SK-N-SH (cell line): ENCODE data around the gene PRKN. TPM values are rescaled to one million over a fixed set of nuclear protein-coding genes. Genes with fewer than 3 reads are reported as not detected.

Experiments
- CTCF ChIA-PET: fragments of 300-600, 350-600 bp; formaldehyde crosslinking; extraction: SDS; loops from one replicate; lab custom pipeline; 2021; lab: Yijun Ruan, JAX
- POLR2A ChIA-PET: fragments of 350-600 bp; sonication (Branson Sonifier 250); formaldehyde crosslinking; extraction: SDS; loops from one replicate; lab custom pipeline; 2020; ENCODE audit warnings: antibody characterized with exemption, inconsistent platforms; lab: Yijun Ruan, JAX
- DNase-seq: peaks from one replicate; pipeline ENCODE4 v3.0.0; 2012
- H2AFZ ChIP-seq: fragments of 200-600 bp; sonication (generic); 2 replicates; pipeline ENCODE4 v1.8.1; 2016; ENCODE audit warnings: antibody characterized with exemption, mild to moderate bottlenecking, low read depth
- H3F3A ChIP-seq: fragments of 200-600 bp; sonication (generic); replicated peaks from 2 replicates; pipeline ENCODE3; 2016; ENCODE audit warnings: antibody characterized with exemption, mild to moderate bottlenecking; ENCODE audit not compliant: insufficient read depth
- H3K27ac ChIP-seq, 2 experiments: fragments of 200-500 bp in 1 of 2; fragments of 200-600 bp in 1 of 2; sonication (Bioruptor generic) in 1 of 2; sonication (generic), shearing (Covaris generic) in 1 of 2; 2 replicates each; pipeline versions ENCODE4 v1.5.1 to v1.6.1; 2014 to 2016; ENCODE audit warnings: low read depth in 2 of 2, inconsistent platforms in 1 of 2, low read length in 1 of 2, mild to moderate bottlenecking in 1 of 2, mixed read lengths in 1 of 2
- H3K27me3 ChIP-seq: fragments of 200-600 bp; sonication (generic), shearing (Covaris generic); 2 replicates; pipeline ENCODE4 v1.6.1; 2016; ENCODE audit warnings: mixed run types; ENCODE audit not compliant: insufficient read depth
- H3K36me3 ChIP-seq, 2 experiments: fragments of 200-500 bp in 1 of 2; fragments of 200-600 bp in 1 of 2; sonication (Bioruptor generic) in 1 of 2; sonication (generic) in 1 of 2; replicated peaks in 1 of 2; 2 replicates each; pipeline versions ENCODE3 to v1.5.1; 2014 to 2016; ENCODE audit warnings: low read length in 1 of 2, mild to moderate bottlenecking in 1 of 2; ENCODE audit not compliant: insufficient read depth in 2 of 2, control insufficient read depth in 1 of 2
- H3K4me1 ChIP-seq, 2 experiments: fragments of 200-500 bp in 1 of 2; fragments of 200-600 bp in 1 of 2; sonication (Bioruptor generic) in 1 of 2; sonication (generic), shearing (Covaris generic) in 1 of 2; 2 replicates each; pipeline versions ENCODE4 v1.5.1 to v1.6.1; 2014 to 2016; ENCODE audit warnings: low read depth in 1 of 2, low read length in 1 of 2, mixed run types in 1 of 2; ENCODE audit not compliant: insufficient read depth in 2 of 2, control insufficient read depth in 1 of 2
- H3K4me2 ChIP-seq: fragments of 200-600 bp; sonication (generic), shearing (Covaris generic); 2 replicates; pipeline ENCODE4 v1.6.1; 2017; ENCODE audit warnings: mixed run types
- H3K4me3 ChIP-seq, 2 experiments: fragments of 200-500 bp in 1 of 2; fragments of 200-600 bp in 1 of 2; sonication (Bioruptor generic) in 1 of 2; sonication (generic), shearing (Covaris generic) in 1 of 2; 2 replicates each; pipeline versions ENCODE4 v1.5.1 to v1.8.1; 2014 to 2016; ENCODE audit warnings: low read depth in 2 of 2, inconsistent platforms in 1 of 2, low read length in 1 of 2, mild to moderate bottlenecking in 1 of 2, mixed read lengths in 1 of 2, moderate library complexity in 1 of 2
- H3K79me2 ChIP-seq: fragments of 200-600 bp; sonication (generic); 2 replicates; pipeline ENCODE4 v1.8.1; 2017; ENCODE audit warnings: mild to moderate bottlenecking; ENCODE audit not compliant: insufficient read depth
- H3K9ac ChIP-seq: fragments of 200-600 bp; sonication (generic); 2 replicates; pipeline ENCODE4 v1.6.1; 2017; ENCODE audit warnings: mixed run types
- H3K9me2 ChIP-seq: fragments of 200-600 bp; sonication (generic); 2 replicates; pipeline ENCODE4 v1.6.1; 2017; ENCODE audit warnings: mixed run types
- H3K9me3 ChIP-seq: fragments of 200-600 bp; sonication (generic); 2 replicates; pipeline ENCODE4 v1.6.1; 2017; ENCODE audit warnings: mixed run types, mild to moderate bottlenecking, moderate library complexity
- H4K20me1 ChIP-seq: fragments of 200-600 bp; sonication (generic); 2 replicates; pipeline ENCODE4 v1.6.1; 2017; ENCODE audit warnings: mild to moderate bottlenecking, mixed run types; ENCODE audit not compliant: insufficient read depth
- CHD2 ChIP-seq: fragments of 150-350 bp; IDR thresholded peaks from 2 replicates; pipeline ENCODE4 v1.6.1; 2018; ENCODE audit warnings: low read length; ENCODE audit not compliant: partially characterized antibody
- EP300 ChIP-seq, 2 experiments: IDR thresholded peaks; 2 replicates each; pipeline versions ENCODE4 v1.4.0 to v1.6.1; 2012; ENCODE audit warnings: borderline replicate concordance in 1 of 2, low read depth in 1 of 2, low read length in 1 of 2
- EZH2phosphoT487 ChIP-seq: fragments of 200-600 bp; sonication (generic); IDR thresholded peaks from 2 replicates; pipeline ENCODE4 v1.6.1; 2017; ENCODE audit warnings: low read depth, mixed run types, mild to moderate bottlenecking, antibody characterized with exemption, moderate library complexity, borderline replicate concordance
- FOSL2 ChIP-seq: IDR thresholded peaks from 2 replicates; pipeline ENCODE4 v1.4.0; 2012; ENCODE audit warnings: low read depth, mild to moderate bottlenecking, moderate library complexity, borderline replicate concordance
- GABPA ChIP-seq: IDR thresholded peaks from 2 replicates; pipeline ENCODE4 v1.4.0; 2012; ENCODE audit warnings: low read depth, mild to moderate bottlenecking
- GATA2 ChIP-seq: sonication (generic); formaldehyde crosslinking; IDR thresholded peaks from 2 replicates; pipeline ENCODE4 v1.5.0; 2020; ENCODE audit warnings: mild to moderate bottlenecking, missing genetic modification reagents
- MEF2A ChIP-seq: IDR thresholded peaks from 2 replicates; pipeline ENCODE4 v1.4.0; 2012; ENCODE audit warnings: low read depth, borderline replicate concordance
- NFIC ChIP-seq: IDR thresholded peaks from 2 replicates; pipeline ENCODE4 v1.4.0; 2012; ENCODE audit warnings: borderline replicate concordance
- POLR2AphosphoS5 ChIP-seq: IDR thresholded peaks from 2 replicates; pipeline ENCODE4 v1.6.1; 2012; ENCODE audit warnings: low read depth, low read length
- RXRA ChIP-seq: IDR thresholded peaks from 2 replicates; pipeline ENCODE4 v1.4.0; 2012; ENCODE audit warnings: low read depth, mild to moderate bottlenecking, borderline replicate concordance
- SIN3A ChIP-seq: IDR thresholded peaks from 2 replicates; pipeline ENCODE4 v1.6.1; 2012; ENCODE audit warnings: low read depth, mild to moderate bottlenecking, low read length, moderate library complexity, borderline replicate concordance
- SMC3 ChIP-seq: IDR thresholded peaks from 2 replicates; pipeline ENCODE4 v1.6.1; 2012; ENCODE audit warnings: low read depth, low read length, improper control_type of control experiment
- TCF12 ChIP-seq: IDR thresholded peaks from 2 replicates; pipeline ENCODE4 v1.4.0; 2012
- WGBS: methylation state at CpG from one replicate; pipeline ENCODE4 v1.1.6; 2017; ENCODE audit warnings: low lambda C conversion rate; 5-methylcytosine and 5-hydroxymethylcytosine counted together
- polyA plus RNA-seq, 3 experiments: library from polyadenylated mRNA; depleted of rRNA; stranded (reverse); fragments of >200 nt; gene quantifications; 2 replicates each; pipeline ENCODE4 v1.2.3, GENCODE V29; 2012
- TF ChIP-seq, protein P1 (sequence below): IDR thresholded peaks from 2 replicates; pipeline ENCODE4 v1.4.0; 2012; ENCODE audit warnings: low read depth, borderline replicate concordance
- TF ChIP-seq, protein P2 (sequence below): IDR thresholded peaks from 2 replicates; pipeline ENCODE4 v1.4.0; 2012; ENCODE audit warnings: low read depth
- TF ChIP-seq, protein P3 (sequence below): fragments of 200-600 bp; sonication (generic); IDR thresholded peaks from 2 replicates; pipeline ENCODE4 v1.6.1; 2017; ENCODE audit warnings: antibody characterized with exemption, mild to moderate bottlenecking, moderate library complexity
- TF ChIP-seq, protein P4 (sequence below): IDR thresholded peaks from 2 replicates; pipeline ENCODE4; 2012
- TF ChIP-seq, protein P5 (sequence below): IDR thresholded peaks from 2 replicates; pipeline ENCODE4 v1.4.0; 2012; ENCODE audit warnings: low read depth, borderline replicate concordance

The PRKN gene
- polyA plus RNA-seq, 1 of the 3 experiments (the other 2 are of a cell fraction), result 0.76 TPM

DNA sequence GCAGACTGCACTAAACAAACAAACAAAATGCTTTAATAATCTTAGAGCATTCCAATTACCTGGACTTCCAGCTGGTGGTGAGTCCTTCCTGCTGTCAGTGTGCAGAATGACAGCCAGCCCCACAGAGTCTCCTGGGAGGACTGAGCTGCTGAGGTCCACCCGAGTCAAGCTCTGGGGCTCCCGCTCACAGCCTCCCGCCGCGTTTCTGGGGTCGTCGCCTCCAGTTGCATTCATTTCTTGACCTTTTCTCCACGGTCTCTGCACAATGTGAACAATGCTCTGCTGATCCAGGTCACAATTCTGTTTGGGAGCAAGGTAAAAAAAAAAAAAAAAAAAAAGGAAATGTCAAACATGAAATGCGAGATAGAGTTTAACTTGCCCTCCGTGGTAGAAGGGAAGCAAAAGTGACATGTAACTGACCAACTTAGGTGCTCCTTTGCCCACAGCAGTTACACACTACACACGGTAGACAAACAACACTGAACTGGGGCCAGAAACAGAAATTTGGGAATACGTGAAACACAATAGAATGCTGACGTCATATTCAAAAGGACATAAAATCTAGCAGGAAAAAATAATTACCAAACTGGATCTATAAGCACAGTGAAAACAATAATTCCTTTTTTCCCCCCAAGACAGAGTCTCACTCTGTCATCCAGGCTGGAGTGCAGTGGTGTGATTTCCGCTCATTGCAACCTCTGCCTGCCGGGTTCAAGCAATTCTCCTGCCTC is 464.9 kb downstream of the PRKN start:
- POLR2A ChIA-PET, result no interaction called here
- H4K20me1 ChIP-seq, result no peaks in the 10 kb centered on the region

More for the DNA sequence above, 464.9 kb downstream of the PRKN start:
- CTCF ChIA-PET, result no interaction called here
- no peaks in the 10 kb centered on the region for H3K79me2 ChIP-seq
- DNase-seq, result no peak
- no peaks in the 10 kb centered on the region for H3K9me2 ChIP-seq
- TF ChIP-seq SIN3A, result no peak
- TF ChIP-seq NFIC, result no peak
- TF ChIP-seq SMC3, result no peak
- TF ChIP-seq, protein P1, sequence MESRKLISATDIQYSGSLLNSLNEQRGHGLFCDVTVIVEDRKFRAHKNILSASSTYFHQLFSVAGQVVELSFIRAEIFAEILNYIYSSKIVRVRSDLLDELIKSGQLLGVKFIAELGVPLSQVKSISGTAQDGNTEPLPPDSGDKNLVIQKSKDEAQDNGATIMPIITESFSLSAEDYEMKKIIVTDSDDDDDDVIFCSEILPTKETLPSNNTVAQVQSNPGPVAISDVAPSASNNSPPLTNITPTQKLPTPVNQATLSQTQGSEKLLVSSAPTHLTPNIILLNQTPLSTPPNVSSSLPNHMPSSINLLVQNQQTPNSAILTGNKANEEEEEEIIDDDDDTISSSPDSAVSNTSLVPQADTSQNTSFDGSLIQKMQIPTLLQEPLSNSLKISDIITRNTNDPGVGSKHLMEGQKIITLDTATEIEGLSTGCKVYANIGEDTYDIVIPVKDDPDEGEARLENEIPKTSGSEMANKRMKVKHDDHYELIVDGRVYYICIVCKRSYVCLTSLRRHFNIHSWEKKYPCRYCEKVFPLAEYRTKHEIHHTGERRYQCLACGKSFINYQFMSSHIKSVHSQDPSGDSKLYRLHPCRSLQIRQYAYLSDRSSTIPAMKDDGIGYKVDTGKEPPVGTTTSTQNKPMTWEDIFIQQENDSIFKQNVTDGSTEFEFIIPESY, result no peak
- TF ChIP-seq, protein P2, sequence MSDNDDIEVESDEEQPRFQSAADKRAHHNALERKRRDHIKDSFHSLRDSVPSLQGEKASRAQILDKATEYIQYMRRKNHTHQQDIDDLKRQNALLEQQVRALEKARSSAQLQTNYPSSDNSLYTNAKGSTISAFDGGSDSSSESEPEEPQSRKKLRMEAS, result no peak
- TF ChIP-seq, protein P3, sequence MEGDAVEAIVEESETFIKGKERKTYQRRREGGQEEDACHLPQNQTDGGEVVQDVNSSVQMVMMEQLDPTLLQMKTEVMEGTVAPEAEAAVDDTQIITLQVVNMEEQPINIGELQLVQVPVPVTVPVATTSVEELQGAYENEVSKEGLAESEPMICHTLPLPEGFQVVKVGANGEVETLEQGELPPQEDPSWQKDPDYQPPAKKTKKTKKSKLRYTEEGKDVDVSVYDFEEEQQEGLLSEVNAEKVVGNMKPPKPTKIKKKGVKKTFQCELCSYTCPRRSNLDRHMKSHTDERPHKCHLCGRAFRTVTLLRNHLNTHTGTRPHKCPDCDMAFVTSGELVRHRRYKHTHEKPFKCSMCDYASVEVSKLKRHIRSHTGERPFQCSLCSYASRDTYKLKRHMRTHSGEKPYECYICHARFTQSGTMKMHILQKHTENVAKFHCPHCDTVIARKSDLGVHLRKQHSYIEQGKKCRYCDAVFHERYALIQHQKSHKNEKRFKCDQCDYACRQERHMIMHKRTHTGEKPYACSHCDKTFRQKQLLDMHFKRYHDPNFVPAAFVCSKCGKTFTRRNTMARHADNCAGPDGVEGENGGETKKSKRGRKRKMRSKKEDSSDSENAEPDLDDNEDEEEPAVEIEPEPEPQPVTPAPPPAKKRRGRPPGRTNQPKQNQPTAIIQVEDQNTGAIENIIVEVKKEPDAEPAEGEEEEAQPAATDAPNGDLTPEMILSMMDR, result no peak
- TF ChIP-seq EZH2phosphoT487, result no peak
- TF ChIP-seq RXRA, result no peak
- no peak for TF ChIP-seq GATA2 (CRISPR knock-in tag)
- TF ChIP-seq POLR2AphosphoS5, result no peak
- TF ChIP-seq GABPA, result no peak
- TF ChIP-seq, protein P4, sequence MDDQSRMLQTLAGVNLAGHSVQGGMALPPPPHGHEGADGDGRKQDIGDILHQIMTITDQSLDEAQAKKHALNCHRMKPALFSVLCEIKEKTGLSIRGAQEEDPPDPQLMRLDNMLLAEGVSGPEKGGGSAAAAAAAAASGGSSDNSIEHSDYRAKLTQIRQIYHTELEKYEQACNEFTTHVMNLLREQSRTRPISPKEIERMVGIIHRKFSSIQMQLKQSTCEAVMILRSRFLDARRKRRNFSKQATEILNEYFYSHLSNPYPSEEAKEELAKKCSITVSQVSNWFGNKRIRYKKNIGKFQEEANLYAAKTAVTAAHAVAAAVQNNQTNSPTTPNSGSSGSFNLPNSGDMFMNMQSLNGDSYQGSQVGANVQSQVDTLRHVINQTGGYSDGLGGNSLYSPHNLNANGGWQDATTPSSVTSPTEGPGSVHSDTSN, result no peak
- TF ChIP-seq CHD2, result no peak
- TF ChIP-seq EP300 (IDR thresholded peaks at IDR 0.05; ENCODE audit: borderline replicate concordance in 1 of 2, low read depth in 1 of 2, low read length in 1 of 2), result no peak
- TF ChIP-seq MEF2A, result no peak
- TF ChIP-seq FOSL2, result no peak
- TF ChIP-seq, protein P5, sequence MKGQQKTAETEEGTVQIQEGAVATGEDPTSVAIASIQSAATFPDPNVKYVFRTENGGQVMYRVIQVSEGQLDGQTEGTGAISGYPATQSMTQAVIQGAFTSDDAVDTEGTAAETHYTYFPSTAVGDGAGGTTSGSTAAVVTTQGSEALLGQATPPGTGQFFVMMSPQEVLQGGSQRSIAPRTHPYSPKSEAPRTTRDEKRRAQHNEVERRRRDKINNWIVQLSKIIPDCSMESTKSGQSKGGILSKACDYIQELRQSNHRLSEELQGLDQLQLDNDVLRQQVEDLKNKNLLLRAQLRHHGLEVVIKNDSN, result no peak
- TF ChIP-seq TCF12, result no peak
- TF ChIP-seq, all 33 proteins: peak for 0
- WGBS, result 70% methylated on average over 15 of the region's 15 CpGs
- no peak overlapping the region for H3K4me2 ChIP-seq
- H2AFZ ChIP-seq, result no peak overlapping the region
- H3F3A ChIP-seq, result no peaks in the 10 kb centered on the region
- H3K4me3 ChIP-seq, result no peak overlapping the region
- no peak overlapping the region for H3K9ac ChIP-seq
- H3K36me3 ChIP-seq, result no peaks in the 10 kb centered on the region
- H3K4me1 ChIP-seq, result no peaks in the 10 kb centered on the region
- 0 out of 2 replicates have a peak, but pooled peaks cover 2% of the 10 kb centered on the region for H3K9me3 ChIP-seq
- H3K27ac ChIP-seq, result no peak overlapping the region
- H3K27me3 ChIP-seq, result no peaks in the 10 kb centered on the region
